HepG2 (cell line): Measurements from ENCODE around the gene KIRREL3. TPM values are rescaled to one million over a fixed set of nuclear protein-coding genes. Genes with fewer than 3 reads are reported as not detected.

Source experiments
- ATAC-seq: fragments of 200-7000 bp; cut with Tn5 transposase; 3 replicates; pipeline ENCODE4 v1.9.1; 2020; ENCODE audit warnings: mild to moderate bottlenecking, moderate library complexity
- BruUV-seq: library from RNA; stranded (reverse); fragments of 400-500 nt; replicated peaks from 2 replicates; lab custom pipeline; 2021; lab: Mats Ljungman, UMichigan
- CTCF ChIA-PET: fragments of 300-600 bp; formaldehyde crosslinking; extraction: SDS; loops from one replicate; lab custom pipeline; 2021; ENCODE audit warnings: low total read pairs, inconsistent platforms, low intra/inter-chr PET ratio; lab: Yijun Ruan, JAX
- POLR2A ChIA-PET: fragments of 350-600 bp; sonication (Branson Sonifier 250); formaldehyde crosslinking; loops from one replicate; lab custom pipeline; 2020; ENCODE audit warnings: antibody characterized with exemption, inconsistent platforms; lab: Yijun Ruan, JAX
- DNase-seq: peaks from one replicate; pipeline ENCODE4 v3.0.0-alpha.2; 2015; ENCODE audit warnings: low spot score
- FAIRE-seq: peaks from 3 replicates; lab custom pipeline; 2011; peaks lifted over from hg19 to GRCh38; lab: Jason Lieb, UNC
- H2AFZ ChIP-seq: one replicate; pipeline ENCODE4 v1.6.1; 2011; ENCODE audit warnings: low read length, inconsistent platforms
- H3K27ac ChIP-seq: fragments of 300-600 bp; 3 replicates; pipeline ENCODE4 v1.8.0; 2011; ENCODE audit warnings: mixed run types, mild to moderate bottlenecking, mixed read lengths, low read length, inconsistent platforms; ENCODE audit not compliant: insufficient read depth; ENCODE audit errors: extremely low read length
- H3K27me3 ChIP-seq, 2 experiments: fragments of 200-600 bp in 1 of 2; 2 replicates in 1 of 2; 3 replicates in 1 of 2; pipeline versions ENCODE4 v1.6.0 to v1.8.0; 2011; ENCODE audit warnings: low read length in 2 of 2, mild to moderate bottlenecking in 2 of 2, moderate library complexity in 2 of 2, inconsistent platforms in 1 of 2; ENCODE audit not compliant: insufficient read depth in 2 of 2, control insufficient read depth in 1 of 2
- H3K36me3 ChIP-seq, 2 experiments: fragments of 200-600 bp in 1 of 2; replicated peaks in 1 of 2; 2 replicates in 1 of 2; 3 replicates in 1 of 2; pipeline versions ENCODE4 v1.5.1 to v1.8.0; 2011; ENCODE audit warnings: low read length in 2 of 2, inconsistent platforms in 1 of 2; ENCODE audit not compliant: insufficient read depth in 2 of 2, control insufficient read depth in 1 of 2
- H3K4me1 ChIP-seq: 2 replicates; pipeline ENCODE4 v1.5.1; 2012; ENCODE audit warnings: low read length, inconsistent platforms; ENCODE audit not compliant: insufficient read depth
- H3K4me2 ChIP-seq: 2 replicates; pipeline ENCODE4 v1.6.0; 2011; ENCODE audit warnings: low read depth, low read length, inconsistent platforms
- H3K4me3 ChIP-seq, 3 experiments: fragments of 200-600 bp in 1 of 3; sonication (generic), shearing (Covaris generic) in 1 of 3; replicated peaks in 1 of 3; 2 replicates each; pipeline ENCODE4 v1.5.1; 2011 to 2016; ENCODE audit warnings: low read length in 3 of 3, inconsistent platforms in 2 of 3, low read depth in 2 of 3, mild to moderate bottlenecking in 2 of 3, control low read depth in 1 of 3, mixed read lengths in 1 of 3; ENCODE audit not compliant: insufficient read depth in 1 of 3
- H3K79me2 ChIP-seq: one replicate; pipeline ENCODE4 v1.6.1; 2011; ENCODE audit warnings: low read length, inconsistent platforms; ENCODE audit not compliant: insufficient read depth
- H3K9ac ChIP-seq: 2 replicates; pipeline ENCODE4 v1.6.0; 2011; ENCODE audit warnings: mild to moderate bottlenecking, low read depth, low read length, inconsistent platforms; ENCODE audit not compliant: insufficient read depth
- H3K9me3 ChIP-seq: 2 replicates; pipeline ENCODE4 v1.5.1; 2012; ENCODE audit warnings: mild to moderate bottlenecking, low read length
- H4K20me1 ChIP-seq: 2 replicates; pipeline ENCODE4 v1.6.0; 2011; ENCODE audit warnings: inconsistent platforms, mild to moderate bottlenecking, low read length, moderate library complexity; ENCODE audit not compliant: insufficient read depth
- ATF2 ChIP-seq: sonication (generic); formaldehyde crosslinking; IDR thresholded peaks from 2 replicates; pipeline ENCODE4 v1.4.0; 2020; ENCODE audit warnings: missing genetic modification reagents
- NR0B2 ChIP-seq: sonication (generic); formaldehyde crosslinking; IDR thresholded peaks from 2 replicates; pipeline ENCODE4 v1.4.0; 2020; ENCODE audit warnings: mild to moderate bottlenecking, missing genetic modification reagents
- RAD21 ChIP-seq: fragments of 450-650 bp; formaldehyde crosslinking; IDR thresholded peaks from 2 replicates; pipeline ENCODE4 v1.5.0; 2020; ENCODE audit warnings: mild to moderate bottlenecking
- RNF219 ChIP-seq: sonication (generic); formaldehyde crosslinking; IDR thresholded peaks from 2 replicates; pipeline ENCODE4 v1.5.0; 2020; ENCODE audit warnings: mild to moderate bottlenecking, missing genetic modification reagents
- ZFP91 ChIP-seq: sonication (generic); formaldehyde crosslinking; IDR thresholded peaks from 2 replicates; pipeline ENCODE4 v1.9.0; 2022; ENCODE audit warnings: missing genetic modification reagents, mild to moderate bottlenecking, borderline replicate concordance
- ZNF318 ChIP-seq: sonication (generic); formaldehyde crosslinking; IDR thresholded peaks from 2 replicates; pipeline ENCODE4 v1.4.0; 2020; ENCODE audit warnings: mild to moderate bottlenecking, missing genetic modification reagents
- ZNF350 ChIP-seq: sonication (generic); formaldehyde crosslinking; IDR thresholded peaks from 2 replicates; pipeline ENCODE4 v1.4.0; 2020; ENCODE audit warnings: mild to moderate bottlenecking, low read depth, missing genetic modification reagents, borderline replicate concordance
- WGBS: methylation state at CpG from one replicate; pipeline ENCODE4 v1.1.6; 2017; ENCODE audit warnings: low lambda C conversion rate; 5-methylcytosine and 5-hydroxymethylcytosine counted together
- in situ Hi-C: cut with HindIII; loops from 2 replicates; pipeline ENCODE4 v1.10.0; 2017; ENCODE audit warnings: low pct_unique_long_range_greater_than_20kb; ENCODE audit not compliant: extremely low pct_ligation_motif_present
- intact Hi-C: fragments of 100-400 bp; cut with micrococcal nuclease; formaldehyde crosslinking; loops from one replicate; pipeline ENCODE4 v1.10.0; 2022; ENCODE audit not compliant: unreplicated experiment
- polyA plus RNA-seq, 8 experiments: library from polyadenylated mRNA; depleted of rRNA in 3 of 8; stranded (reverse) in 7 of 8; unstranded in 1 of 8; fragments of >200 nt; fragmentation: Illumina TruSeq in 4 of 8; extraction: Trizol in 4 of 8; gene quantifications; 2 replicates each; pipeline versions ENCODE4 v1.2.1 to v1.2.3, GENCODE V29; 2011 to 2016; ENCODE audit warnings: low read depth in 4 of 8, missing spikeins in 1 of 8, mixed read lengths in 1 of 8; ENCODE audit not compliant: insufficient read depth in 1 of 8
- total RNA-seq, 5 experiments: library from RNA; depleted of rRNA; stranded (reverse); fragments of >200 nt; fragmentation: Illumina TruSeq; extraction: Trizol; gene quantifications; 2 replicates each; pipeline ENCODE4 v1.2.3, GENCODE V29; 2016; ENCODE audit warnings: low read depth in 1 of 5

Gene KIRREL3
- total and polyA plus RNA-seq, 2 of the 13 experiments (the other 11 are each of a cell fraction or from before 2014, with no cell fraction given), result not detected

- BruUV-seq, result no TSS peak
- H2AFZ ChIP-seq, result no peak overlapping the region
- H3K27me3 ChIP-seq, result peaks cover 3 to 22% of the 10 kb centered on the region in 2 experiments; a peak in 4 of 5 replicates
- H3K27ac ChIP-seq, result no peak overlapping the region
- intact Hi-C loops, result loop anchor here (1.0 kb wide), 2 partner anchors 274 to 383 kb away; no protein-coding TSS in a partner anchor
- no peaks in the 10 kb centered on the region for H3K4me1 ChIP-seq
- no peaks in the 10 kb centered on the region for H4K20me1 ChIP-seq
- no peak overlapping the region for H3K9ac ChIP-seq
- H3K4me2 ChIP-seq, result no peak overlapping the region
- ChIA-PET POLR2A (no interaction called here), CTCF (interaction anchor here (2.0 to 3.2 kb wide), 2 partner anchors 274 to 383 kb away, joined by 7 to 14 read pairs; no protein-coding TSS in a partner anchor)
- no peaks in the 10 kb centered on the region for H3K9me3 ChIP-seq
- no peak overlapping the region for H3K4me3 ChIP-seq
- peak; percentile 12 for FAIRE-seq
- ATAC-seq, result peak; percentile 97
- peak; percentile 38 for DNase-seq
- H3K79me2 ChIP-seq, result no peaks in the 10 kb centered on the region
- no peaks in the 10 kb centered on the region for H3K36me3 ChIP-seq
- 19% methylated on average over 14 of the region's 22 CpGs for WGBS
- in situ Hi-C loops, result loop anchor here (5.0 to 10.0 kb wide), 3 partner anchors 273 to 545 kb away; no protein-coding TSS in a partner anchor
- TF ChIP-seq RAD21 (CRISPR knock-in tag), result peak; percentile 81
- TF ChIP-seq NR0B2, result no peak
- TF ChIP-seq ZFP91 (CRISPR knock-in tag), result peak; percentile 32; the same call in 1 of the 2 replicates
- TF ChIP-seq ZNF350 (CRISPR knock-in tag), result no peak
- TF ChIP-seq ATF2 (CRISPR knock-in tag), result no peak
- no peak for TF ChIP-seq RNF219
- TF ChIP-seq ZNF318 (CRISPR knock-in tag), result no peak
Observed at GRCh38 chr11:126989942-126990715, 10.4 kb downstream of the KIRREL3 start.
